ENCODE results near the gene BPIFB1.

BPIFB1 gene

GRCh38 chr20:33325350-33325749 is 42.3 kb downstream of the BPIFB1 start:
- DNase-seq (ENCODE audit: low read depth), result no peak

GRCh38 chr20:33328157-33329137 is 45.4 kb downstream of the BPIFB1 start:
- no peak for DNase-seq (ENCODE audit: low read depth)

GRCh38 chr20:33332905-33333456 is 50.0 kb downstream of the BPIFB1 start:
- no peak for DNase-seq (ENCODE audit: low read depth)

GRCh38 chr20:33333616-33334015 is 50.6 kb downstream of the BPIFB1 start:
- no peak for DNase-seq (ENCODE audit: low read depth)

GRCh38 chr20:33334111-33334510 is 51.1 kb downstream of the BPIFB1 start:
- DNase-seq (ENCODE audit: low read depth), result no peak

GRCh38 chr20:33336375-33336774 is 53.4 kb downstream of the BPIFB1 start:
- no peak for DNase-seq (ENCODE audit: low read depth)

GRCh38 chr20:33337119-33337518 is 54.1 kb downstream of the BPIFB1 start:
- no peak for DNase-seq (ENCODE audit: low read depth)

- no peak for DNase-seq (ENCODE audit: low read depth)
Measured at GRCh38 chr20:33337531-33338165, 54.6 kb downstream of the BPIFB1 start.

- no peak for DNase-seq (ENCODE audit: low read depth)
Measured at GRCh38 chr20:33338467-33339258, 55.6 kb downstream of the BPIFB1 start.

- no peak for DNase-seq (ENCODE audit: low read depth)
Measured at GRCh38 chr20:33339515-33340058, 56.6 kb downstream of the BPIFB1 start.

GRCh38 chr20:33343521-33343920 is 60.5 kb downstream of the BPIFB1 start:
- DNase-seq (ENCODE audit: low read depth), result no peak

- no peak for DNase-seq (ENCODE audit: low read depth)
Measured at GRCh38 chr20:33345342-33345741, 62.3 kb downstream of the BPIFB1 start.

- no peak for DNase-seq (ENCODE audit: low read depth)
Measured at GRCh38 chr20:33348136-33348937, 65.3 kb downstream of the BPIFB1 start.

- no peak for DNase-seq (ENCODE audit: low read depth)
Measured at GRCh38 chr20:33349493-33349892, 66.5 kb downstream of the BPIFB1 start.

GRCh38 chr20:33351696-33352095 is 68.7 kb downstream of the BPIFB1 start:
- no peak for DNase-seq (ENCODE audit: low read depth)

GRCh38 chr20:33352258-33353012 is 69.4 kb downstream of the BPIFB1 start:
- no peak for DNase-seq (ENCODE audit: low read depth)

GRCh38 chr20:33353013-33353402 is 70.0 kb downstream of the BPIFB1 start:
- DNase-seq (ENCODE audit: low read depth), result no peak

Measured in T-helper 22 cell (primary cell).